ENCODE results near the gene RNPEPL1. TPM values are rescaled to one million over a fixed set of nuclear protein-coding genes. Genes with fewer than 3 reads are reported as not detected.

Gene RNPEPL1
- total RNA-seq, 4 donors from 2014 or later, result 31.9 to 124 (median 99.6) TPM

DNA sequence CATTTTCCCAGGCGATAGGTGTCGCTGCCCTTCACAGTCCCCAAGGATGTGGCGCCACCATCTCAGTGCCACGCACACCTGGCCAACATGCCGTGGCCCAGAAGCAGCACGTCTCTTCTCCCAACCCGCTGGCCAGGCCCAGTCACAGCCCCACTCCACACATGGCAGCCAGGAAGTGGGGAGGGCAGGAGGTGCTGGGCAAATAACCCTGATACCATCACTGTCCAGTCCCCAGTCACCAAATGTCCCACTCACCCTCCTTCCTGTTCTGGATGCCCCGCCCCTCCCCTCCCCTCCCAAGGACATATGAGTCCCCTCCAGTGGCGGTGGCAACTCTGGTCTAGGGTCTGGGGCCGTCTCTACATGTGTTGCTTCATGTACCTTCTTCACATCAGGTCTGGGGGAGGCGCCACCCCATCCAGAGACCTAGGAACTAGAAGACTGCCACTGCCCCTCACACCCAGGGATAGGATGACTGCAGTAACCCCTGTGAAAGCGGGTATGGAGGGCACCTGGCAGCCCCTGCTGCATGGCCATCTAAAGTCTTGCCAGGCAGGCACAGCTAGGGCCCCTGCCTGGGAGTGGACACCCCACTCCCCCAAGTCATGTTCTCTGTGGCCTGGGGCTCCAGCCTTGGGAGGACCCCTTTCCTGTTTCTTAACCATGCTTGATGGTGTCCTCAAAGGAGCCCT is 10.9 kb downstream of the RNPEPL1 start:
- no peaks in the 10 kb centered on the region for H3K9me3 ChIP-seq
- H3K4me3 ChIP-seq, result no peak overlapping the region
- no peaks in the 10 kb centered on the region for H3K27me3 ChIP-seq
- peaks cover 0 to 35% of the 10 kb centered on the region in 2 donors for H3K36me3 ChIP-seq
- H3K4me1 ChIP-seq, result peaks cover 4 to 8% of the 10 kb centered on the region in 2 donors
- in situ Hi-C loops (cut with MboI; ENCODE audit: low sequenced_read_pairs in 4 of 4), result no loop called here
- DNase-seq (no peak), ATAC-seq (no peak)
- intact Hi-C loops (cut with DNase I; ENCODE audit: low total_unique reads), result no loop called here
- H3K27ac ChIP-seq, result peak overlapping the region; percentile 7 to 69 (median 47)
- TF ChIP-seq POLR2A (IDR thresholded peaks at IDR 0.05), result no peak
- TF ChIP-seq, protein P1, sequence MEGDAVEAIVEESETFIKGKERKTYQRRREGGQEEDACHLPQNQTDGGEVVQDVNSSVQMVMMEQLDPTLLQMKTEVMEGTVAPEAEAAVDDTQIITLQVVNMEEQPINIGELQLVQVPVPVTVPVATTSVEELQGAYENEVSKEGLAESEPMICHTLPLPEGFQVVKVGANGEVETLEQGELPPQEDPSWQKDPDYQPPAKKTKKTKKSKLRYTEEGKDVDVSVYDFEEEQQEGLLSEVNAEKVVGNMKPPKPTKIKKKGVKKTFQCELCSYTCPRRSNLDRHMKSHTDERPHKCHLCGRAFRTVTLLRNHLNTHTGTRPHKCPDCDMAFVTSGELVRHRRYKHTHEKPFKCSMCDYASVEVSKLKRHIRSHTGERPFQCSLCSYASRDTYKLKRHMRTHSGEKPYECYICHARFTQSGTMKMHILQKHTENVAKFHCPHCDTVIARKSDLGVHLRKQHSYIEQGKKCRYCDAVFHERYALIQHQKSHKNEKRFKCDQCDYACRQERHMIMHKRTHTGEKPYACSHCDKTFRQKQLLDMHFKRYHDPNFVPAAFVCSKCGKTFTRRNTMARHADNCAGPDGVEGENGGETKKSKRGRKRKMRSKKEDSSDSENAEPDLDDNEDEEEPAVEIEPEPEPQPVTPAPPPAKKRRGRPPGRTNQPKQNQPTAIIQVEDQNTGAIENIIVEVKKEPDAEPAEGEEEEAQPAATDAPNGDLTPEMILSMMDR (IDR thresholded peaks at IDR 0.05 in 4 of 5, conservative IDR thresholded peaks at IDR 0.05 in 1 of 5), result no peak

DNA sequence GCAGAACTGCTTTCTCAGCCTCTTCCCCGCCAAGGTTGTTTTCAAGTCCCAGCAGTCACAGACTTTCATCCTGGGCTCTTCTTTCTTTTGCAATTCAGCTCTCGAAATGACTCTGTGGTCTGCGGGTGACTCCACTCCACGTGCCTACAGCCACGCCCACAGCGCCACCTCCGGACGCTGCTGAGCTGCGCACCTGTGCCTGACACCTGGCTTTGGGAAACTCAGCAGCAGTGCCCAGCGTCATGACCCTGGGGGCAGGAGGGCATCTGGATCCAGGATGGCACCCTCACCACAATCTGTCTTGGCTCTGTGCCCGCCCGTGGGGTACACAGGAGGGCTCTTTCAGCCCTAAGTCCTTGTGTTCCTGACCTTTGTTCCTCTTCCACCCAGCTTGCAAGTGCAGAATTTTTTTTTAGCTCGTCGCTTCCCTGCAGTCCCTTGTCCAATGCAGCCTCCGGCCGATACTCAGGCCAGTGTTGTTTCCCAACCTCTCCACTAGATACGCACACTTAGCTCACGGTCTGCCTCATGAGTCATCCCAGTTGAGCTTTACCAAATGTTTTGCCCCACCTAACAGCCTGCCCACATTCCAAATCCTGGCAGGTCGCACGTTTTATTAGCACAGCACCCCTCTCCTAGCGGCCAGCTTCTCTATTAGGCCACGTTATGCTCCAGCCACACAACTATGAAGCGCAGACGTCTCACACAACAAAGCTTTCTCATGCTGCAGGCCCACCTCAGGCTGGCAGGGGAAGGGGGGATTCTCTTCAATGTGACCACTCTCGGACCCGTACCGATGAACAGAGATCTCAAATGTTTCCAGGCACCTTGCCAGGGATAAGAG is 11.7 kb downstream of the RNPEPL1 start:
- H3K27ac ChIP-seq, result peak overlapping the region; percentile 7 to 69 (median 52)
- in situ Hi-C loops (cut with MboI; ENCODE audit: low sequenced_read_pairs in 4 of 4) (no loop called here), intact Hi-C loops (cut with DNase I; ENCODE audit: low total_unique reads) (loop anchor here (10.0 kb wide), 3 partner anchors 255 to 1055 kb away; partner anchors contain the start of genes ATG4B, NDUFA10 and THAP4)
- no peak overlapping the region for H3K4me3 ChIP-seq
- H3K36me3 ChIP-seq, result peaks cover 0 to 28% of the 10 kb centered on the region in 2 donors
- H3K9me3 ChIP-seq, result no peaks in the 10 kb centered on the region
- ATAC-seq (peak; percentile 63 to 88), DNase-seq (peak in 1 of 2 donors; percentile 77)
- H3K4me1 ChIP-seq, result peaks cover 12 to 16% of the 10 kb centered on the region in 2 donors
- H3K27me3 ChIP-seq, result no peaks in the 10 kb centered on the region
- TF ChIP-seq POLR2A (IDR thresholded peaks at IDR 0.05), result no peak
- TF ChIP-seq, protein P1 (IDR thresholded peaks at IDR 0.05 in 4 of 5, conservative IDR thresholded peaks at IDR 0.05 in 1 of 5), result no peak

DNA sequence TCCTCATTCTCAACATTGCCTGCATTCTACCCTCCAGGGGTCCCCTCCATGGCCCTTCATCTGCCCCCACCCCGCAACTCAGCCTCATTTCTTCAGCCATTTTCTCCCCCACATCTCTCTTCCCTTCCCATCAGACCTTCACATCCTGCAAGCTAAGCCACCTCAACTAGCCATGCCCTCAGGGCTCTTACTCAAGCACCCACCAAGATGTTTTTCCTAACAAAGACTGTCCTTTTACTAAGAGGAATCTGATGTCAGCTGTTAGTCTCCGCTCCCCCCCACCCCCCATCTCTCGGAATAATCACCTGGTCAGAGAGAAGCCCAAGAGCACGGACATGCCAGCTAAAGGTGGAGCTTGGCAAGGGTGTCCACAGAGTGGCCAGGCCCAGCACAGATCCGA is 13.5 kb downstream of the RNPEPL1 start:
- Histone ChIP-seq H3K27me3 (no peaks in the 10 kb centered on the region), H3K9me3 (no peaks in the 10 kb centered on the region), H3K4me1 (peaks cover 18 to 23% of the 10 kb centered on the region in 2 donors), H3K36me3 (peaks cover 0 to 12% of the 10 kb centered on the region in 2 donors), H3K27ac (no peak overlapping the region), H3K4me3 (no peak overlapping the region)
- in situ Hi-C loops (cut with MboI; ENCODE audit: low sequenced_read_pairs in 4 of 4) (no loop called here), intact Hi-C loops (cut with DNase I; ENCODE audit: low total_unique reads) (loop anchor here (10.0 kb wide), 3 partner anchors 253 to 1053 kb away; partner anchors contain the start of genes ATG4B, NDUFA10 and THAP4)
- no peak for ATAC-seq
- DNase-seq, result no peak
- no peak for TF ChIP-seq POLR2A (IDR thresholded peaks at IDR 0.05)
- TF ChIP-seq, protein P1 (IDR thresholded peaks at IDR 0.05 in 4 of 5, conservative IDR thresholded peaks at IDR 0.05 in 1 of 5), result no peak

DNA sequence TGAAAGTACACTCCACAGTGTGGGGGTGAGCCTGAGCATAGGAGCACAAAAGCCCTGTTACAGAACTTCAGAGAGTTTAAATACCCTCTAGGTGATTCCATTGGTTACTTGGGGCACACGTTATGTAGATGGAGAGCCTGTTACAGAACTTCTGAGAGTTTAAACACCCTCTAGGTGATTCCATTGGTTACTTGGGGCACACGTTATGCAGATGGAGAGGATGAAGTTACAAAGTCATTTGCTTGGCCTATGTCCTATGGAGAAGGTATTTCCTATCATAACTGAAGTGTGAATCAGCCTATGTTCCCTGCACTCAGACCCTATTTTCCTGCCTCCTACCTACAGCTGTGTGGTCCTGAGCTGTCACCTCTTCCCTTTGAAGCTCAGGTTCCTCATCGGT is 14.5 kb downstream of the RNPEPL1 start:
- in situ Hi-C loops (cut with MboI; ENCODE audit: low sequenced_read_pairs in 4 of 4) (no loop called here), intact Hi-C loops (cut with DNase I; ENCODE audit: low total_unique reads) (loop anchor here (10.0 kb wide), 3 partner anchors 252 to 1052 kb away; partner anchors contain the start of genes ATG4B, NDUFA10 and THAP4)
- Histone ChIP-seq H3K27ac (no peak overlapping the region), H3K36me3 (peaks cover 0 to 5% of the 10 kb centered on the region in 2 donors), H3K4me1 (peaks cover 25 to 32% of the 10 kb centered on the region in 2 donors), H3K4me3 (no peak overlapping the region), H3K9me3 (no peaks in the 10 kb centered on the region), H3K27me3 (no peaks in the 10 kb centered on the region)
- no peak for TF ChIP-seq POLR2A (IDR thresholded peaks at IDR 0.05)
- TF ChIP-seq, protein P1 (IDR thresholded peaks at IDR 0.05 in 4 of 5, conservative IDR thresholded peaks at IDR 0.05 in 1 of 5), result no peak
- DNase-seq (no peak), ATAC-seq (no peak)

Data from gastrocnemius medialis (tissue), 4 donors.